Embryonic facial prominence (tissue), 1 donor: ENCODE results near the gene RASAL1.
"Not testable (repeated sequence)": the region's sequence is repeated elsewhere in the genome, so short reads cannot be mapped to it uniquely, and the experiment has no call there.

ENCODE experiments used
- DNase-seq: peaks from one replicate; pipeline ENCODE4 v3.0.0-alpha.2; 2016; ENCODE audit errors: extremely low spot score

RASAL1 gene

DNA sequence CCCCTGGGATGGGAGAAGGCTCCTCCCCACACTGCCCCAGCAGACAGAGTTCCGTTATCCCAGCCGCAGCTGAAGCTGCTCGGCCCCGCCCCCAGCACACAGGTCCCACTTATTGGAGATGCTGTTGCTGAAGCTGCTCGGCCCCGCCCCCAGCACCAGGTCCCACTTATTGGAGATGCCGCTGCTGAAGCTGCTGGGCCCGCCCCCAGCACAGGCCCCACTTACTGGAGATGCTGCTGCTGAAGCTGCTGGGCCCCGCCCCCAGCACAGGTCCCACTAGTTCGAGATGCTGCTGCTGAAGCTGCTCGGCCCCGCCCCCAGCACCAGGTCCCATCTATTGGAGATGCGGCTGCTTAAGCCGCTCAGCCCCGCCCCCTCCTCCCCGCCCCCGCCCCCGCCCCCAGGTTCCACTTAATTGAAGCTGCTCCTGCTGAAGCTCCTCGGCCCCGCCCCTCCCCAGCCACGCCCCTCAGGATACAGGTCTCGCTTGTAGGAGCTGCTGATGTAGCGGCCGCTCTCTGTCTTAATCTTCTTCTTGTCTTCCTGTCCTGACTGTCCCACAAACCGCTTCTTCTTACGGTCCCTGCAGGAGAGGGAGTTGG lies 26.0 kb upstream of the RASAL1 start:
- DNase-seq: no peak

DNA sequence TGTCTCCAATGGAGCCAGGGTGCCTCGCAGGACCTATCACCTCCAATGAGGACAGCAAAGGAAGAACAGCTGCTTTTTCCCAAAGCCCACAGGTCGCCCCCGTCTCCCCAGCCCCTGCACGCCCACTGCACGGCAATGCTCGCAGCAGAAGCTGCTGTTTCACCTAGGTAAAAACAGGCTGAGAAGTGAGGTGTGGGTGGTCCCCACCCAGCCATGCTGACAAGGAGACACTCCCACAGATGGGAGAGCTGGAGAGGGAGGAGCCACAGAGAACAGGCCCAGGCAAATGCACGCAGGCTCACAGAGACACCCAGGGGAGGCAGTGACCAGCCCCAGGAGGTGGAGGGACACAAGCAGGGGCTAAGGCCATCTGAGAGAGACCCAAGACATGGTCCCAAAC lies 24.4 kb upstream of the RASAL1 start:
- DNase-seq: no peak

DNA sequence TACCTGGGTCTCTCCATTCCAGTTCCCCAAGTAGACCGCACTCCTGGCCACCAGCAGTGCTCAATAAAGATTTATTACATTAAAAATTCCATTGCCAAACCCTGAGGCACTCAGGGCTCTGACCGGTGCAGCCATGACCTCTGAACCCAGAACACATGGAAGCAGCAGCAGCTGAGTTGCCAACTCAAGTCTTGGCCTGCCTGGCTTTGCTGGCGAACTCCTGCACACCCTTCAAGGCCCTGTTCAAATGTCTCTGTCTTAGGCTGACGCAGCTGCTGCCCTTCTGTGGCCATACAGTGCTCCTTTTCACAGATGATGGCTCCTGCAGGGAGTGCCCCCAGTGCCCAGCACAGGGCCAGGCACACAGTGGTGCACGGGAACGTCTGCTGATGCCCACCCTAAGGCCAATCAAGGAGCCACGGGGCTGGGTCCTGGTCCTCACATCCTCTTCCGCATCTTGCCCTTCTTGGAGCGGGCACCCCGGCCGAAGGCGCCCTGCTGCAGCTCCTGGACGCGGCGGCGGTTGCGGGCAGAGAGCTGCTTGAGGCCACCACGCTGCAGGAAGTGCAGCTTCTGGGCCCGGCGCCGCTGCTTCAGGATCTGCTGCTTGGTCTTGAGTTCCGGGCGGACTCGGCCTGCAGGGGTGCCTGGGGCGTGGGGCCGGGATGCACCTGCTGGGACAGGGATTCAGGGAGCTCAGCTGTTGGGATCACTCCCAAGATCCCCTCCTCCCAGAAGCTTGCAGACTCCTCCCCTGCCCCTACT lies 23.1 kb upstream of the RASAL1 start:
- no peak for DNase-seq

DNA sequence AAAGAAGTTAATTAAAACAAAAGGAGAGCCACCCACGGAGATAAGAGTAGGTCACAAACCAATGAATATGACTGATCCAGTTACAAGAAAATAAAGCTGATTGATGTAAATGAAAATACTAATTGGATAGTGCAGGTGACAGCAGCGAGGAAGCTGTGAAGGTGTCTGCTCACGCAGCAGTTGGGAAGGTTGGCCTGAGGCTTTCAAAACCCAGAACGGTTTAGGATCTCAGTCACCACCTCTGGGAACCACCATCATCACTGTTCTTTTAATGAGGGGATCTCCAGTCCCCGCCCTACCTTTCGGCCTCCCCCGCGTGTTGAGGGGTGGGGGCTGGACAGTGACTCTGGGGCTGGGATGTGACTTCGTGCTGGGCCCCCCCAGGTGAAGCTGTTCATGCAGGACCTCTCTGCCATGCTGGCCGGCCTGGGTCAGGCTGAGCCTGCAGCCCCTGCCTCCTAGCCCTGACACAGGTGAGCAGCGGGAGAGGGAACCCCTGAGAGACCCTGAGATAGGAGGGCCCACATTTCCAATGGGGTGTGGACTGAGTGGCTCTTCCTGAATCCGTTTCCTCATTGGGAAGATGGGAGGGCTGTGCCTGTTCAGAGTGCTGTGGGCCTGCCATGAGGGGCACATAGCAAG lies 21.8 kb upstream of the RASAL1 start:
- DNase-seq: no peak

DNA sequence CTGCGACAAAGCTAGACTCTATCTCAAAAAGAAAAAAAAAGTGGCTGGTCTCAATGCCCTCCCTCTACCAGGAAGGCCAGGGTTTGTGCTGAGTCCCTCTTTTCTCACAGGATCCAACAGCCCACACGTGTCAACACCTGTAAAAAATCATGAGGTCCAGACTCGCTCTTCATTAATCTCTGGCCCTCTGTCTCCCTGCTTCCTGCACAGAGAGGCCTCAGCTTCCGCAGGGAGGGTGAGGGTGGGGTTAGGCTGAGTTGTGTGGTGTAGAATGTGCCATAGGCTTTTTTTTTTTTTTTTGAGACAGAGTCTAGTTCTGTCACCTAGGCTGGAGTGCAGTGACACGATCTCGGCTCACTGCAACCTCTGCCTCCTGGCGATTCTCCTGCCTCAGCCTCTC lies 20.1 kb upstream of the RASAL1 start:
- no peak for DNase-seq

DNA sequence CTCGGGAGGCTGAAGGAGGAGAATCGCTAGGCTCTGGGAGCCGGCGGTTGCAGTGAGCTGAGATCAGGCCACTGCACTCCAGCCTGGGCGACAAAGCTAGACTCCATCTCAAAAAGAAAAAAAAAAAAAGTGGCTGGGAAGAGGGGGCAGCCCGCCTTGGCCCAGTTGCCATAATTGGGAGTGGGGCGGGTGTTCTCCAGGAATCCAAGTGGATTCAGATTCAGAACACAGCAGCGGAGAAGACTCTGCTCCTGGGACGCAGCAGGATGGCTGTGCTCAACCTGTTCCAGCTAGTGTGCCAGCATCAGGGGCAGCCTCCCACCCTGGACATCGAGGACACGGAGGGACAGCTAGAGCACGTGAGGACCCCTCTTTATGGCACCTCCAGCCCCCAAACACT lies 19.5 kb upstream of the RASAL1 start:
- no peak for DNase-seq

DNA sequence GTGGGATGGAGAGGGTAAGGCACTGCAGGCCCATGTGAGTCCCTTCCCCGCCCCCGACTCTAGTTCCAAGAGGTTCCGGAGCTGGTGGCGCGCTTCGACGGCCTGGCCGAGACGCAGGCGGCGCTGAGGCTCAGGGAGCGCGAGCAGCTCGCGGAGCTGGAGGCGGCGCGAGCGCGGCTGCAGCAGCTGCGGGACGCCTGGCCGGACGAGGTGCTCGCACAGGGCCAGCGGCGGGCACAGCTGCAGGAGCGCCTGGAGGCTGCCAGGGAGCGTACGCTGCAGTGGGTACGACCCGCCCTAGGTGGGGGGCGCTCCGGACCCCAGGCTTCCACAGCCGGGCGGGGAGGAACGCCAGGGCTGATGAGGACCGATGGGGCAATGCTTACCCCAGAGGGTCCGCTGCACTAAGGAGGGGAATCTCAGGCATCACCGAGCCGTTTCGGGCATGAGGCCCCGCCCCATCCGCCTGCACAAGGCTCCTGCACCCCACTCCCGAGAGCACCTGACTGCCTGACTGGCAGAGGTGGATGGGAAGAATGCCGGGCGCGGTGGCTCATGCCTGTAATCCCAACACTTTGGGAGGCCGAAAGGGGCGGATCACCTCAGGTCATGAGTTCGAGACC lies 18.9 kb upstream of the RASAL1 start:
- DNase-seq: no peak

DNA sequence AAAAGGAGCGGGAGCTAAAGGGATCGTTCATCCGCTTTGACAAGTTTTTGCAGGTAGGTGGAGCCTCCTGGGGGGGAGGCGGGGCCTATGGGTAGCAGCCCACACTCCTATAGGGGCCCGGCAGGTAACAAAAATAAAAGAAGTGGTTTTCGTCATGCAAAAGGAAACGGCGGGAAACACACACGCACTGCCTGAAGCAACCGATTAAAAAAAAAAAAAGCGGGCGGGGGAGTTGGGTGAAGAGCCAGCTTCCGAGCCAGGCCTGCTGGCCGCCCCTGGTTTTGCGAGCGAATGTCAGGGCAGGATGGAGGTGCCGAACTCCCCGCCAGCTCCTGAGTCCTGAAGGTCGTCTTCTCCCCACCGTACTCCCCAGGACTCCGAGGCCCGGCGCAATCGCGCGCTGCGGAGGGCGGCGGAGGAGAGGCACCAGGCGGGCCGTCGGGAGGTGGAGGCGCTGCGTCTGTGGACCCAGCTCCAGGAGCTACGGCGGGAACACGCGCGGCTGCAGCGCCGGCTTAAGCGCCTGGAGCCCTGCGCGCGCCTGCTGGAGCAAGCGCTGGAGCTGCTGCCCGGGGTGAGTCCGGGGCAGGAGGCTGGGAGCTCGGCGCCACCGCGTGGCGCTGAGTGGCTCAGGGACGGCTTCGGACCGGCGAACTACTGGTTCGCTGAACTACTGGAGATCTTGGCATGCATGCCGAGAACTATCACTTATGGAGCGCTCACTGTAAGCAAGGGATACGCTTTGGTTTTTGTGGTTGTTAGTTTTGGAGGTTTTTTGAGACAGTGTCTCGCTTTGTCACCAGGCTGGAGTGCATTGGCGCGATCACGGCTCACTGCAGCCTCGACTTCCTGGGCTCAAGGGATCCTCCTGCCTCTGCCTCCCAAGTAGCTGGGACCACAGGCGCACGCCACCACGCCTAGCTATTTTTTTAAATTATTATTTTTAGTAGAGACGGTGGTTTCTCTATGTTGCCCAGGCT lies 17.6 kb upstream of the RASAL1 start:
- DNase-seq: no peak

DNA sequence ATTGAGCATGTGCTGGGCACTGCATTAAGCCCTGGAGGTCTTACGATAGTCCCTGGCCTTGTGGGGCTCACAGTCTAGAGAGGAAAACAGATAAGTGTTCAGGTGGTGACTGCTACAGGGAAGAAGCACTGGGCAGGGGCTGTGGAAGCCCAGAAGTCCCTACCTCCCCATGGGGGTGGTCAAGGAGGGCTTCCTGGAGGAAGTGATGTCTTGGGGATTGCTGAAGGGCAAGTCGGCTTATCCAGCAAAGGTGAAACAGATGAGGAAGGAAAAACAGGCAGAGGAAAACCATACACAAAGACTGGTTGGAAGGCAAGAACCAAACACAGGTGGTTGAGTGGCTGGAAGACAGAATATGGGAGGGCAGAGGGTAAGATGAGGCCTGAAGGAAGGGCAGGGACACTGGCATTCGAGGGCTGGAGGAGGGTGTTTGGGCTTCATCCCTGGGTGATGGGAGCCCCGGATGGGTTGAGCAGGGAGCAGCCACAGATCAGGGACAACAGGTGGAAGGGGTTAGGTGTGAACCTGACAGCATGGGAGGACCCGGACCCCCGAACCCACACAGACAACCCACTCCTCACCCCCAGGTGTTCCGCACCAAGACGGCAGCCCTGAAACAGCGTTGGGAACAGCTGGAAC lies 16.8 kb upstream of the RASAL1 start:
- DNase-seq: no peak

DNA sequence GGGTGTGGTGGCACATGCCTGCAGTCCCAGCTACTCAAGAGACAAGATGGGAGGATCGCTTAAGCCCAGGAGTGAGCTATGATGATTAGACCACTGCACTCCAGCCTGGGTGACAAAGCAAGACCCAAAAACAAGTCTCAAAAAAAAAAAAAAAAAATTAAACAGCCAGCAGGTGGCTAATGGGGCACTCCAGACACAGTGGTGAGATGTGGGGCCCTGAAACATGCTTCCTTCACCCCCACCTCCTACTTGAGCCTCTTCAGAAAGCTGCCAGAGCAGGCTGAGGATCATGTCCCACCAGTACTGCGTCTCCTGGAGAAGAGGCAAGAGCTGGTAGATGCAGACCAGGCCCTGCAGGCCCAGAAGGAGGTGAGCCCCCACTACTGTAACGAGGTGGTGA lies 16.1 kb upstream of the RASAL1 start:
- no peak for DNase-seq

DNA sequence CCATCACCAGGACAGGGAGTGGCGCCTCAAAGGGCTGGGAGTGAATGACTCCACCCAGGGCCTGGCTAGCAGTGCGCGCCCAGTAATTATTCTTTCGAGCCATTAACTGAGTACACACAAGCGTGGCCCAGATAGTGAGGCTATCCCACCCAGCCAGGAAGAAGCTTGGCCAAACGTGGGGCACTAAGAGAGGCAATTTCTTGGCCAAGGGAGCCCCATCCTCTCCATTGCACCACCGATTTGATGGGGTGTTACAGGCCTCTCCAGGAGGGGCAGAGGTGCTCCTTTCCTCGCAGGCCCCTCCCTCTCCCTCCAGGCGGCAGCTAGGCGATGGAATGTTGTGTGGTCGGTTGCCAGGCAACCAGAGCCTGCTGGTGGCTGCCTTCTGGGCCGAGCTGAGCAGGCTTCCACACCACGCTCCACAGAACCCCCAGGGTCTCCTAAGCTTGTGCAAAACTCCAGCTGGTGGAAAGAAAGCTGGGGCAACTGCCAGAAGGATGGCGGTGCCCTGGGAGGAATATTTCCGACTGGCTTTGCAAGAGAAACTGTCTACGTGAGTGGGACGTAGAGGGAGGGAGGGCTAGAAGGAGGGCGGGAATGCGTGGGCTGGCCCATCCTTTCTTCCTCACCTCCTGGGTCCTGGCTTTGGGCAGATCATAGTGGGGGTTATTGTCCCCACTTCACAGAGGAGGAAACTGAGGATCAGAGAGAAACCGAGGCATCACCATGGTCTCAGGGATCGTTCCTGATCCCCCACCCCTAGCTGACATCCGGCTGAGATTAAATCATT lies 14.0 kb upstream of the RASAL1 start, which contains the start of gene CFAP73:
Gene CFAP73 (plus strand): TSS at position 364 of the 790 bp plus-strand sequence. CDS start 134 bp downstream, at position 498.
- peak; percentile 73 for DNase-seq

DNA sequence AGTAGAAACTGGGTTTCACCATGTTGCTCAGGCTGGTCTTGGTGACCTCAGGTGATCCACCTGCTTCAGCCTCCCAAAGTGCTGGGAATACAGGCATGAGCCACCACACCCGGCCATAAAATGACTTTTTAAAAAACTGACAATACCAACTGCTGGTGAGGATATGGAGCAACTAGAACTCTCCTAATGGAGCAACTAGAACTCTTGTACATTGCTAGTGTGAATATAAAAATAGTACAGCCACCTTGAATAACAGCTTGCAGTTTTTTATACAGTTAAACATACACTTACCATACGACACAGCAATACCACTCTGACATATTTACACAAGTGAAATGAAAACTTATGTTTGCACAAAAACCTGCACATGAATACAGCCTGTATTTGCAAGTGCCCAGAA lies 11.4 kb upstream of the RASAL1 start:
- DNase-seq: no peak

DNA sequence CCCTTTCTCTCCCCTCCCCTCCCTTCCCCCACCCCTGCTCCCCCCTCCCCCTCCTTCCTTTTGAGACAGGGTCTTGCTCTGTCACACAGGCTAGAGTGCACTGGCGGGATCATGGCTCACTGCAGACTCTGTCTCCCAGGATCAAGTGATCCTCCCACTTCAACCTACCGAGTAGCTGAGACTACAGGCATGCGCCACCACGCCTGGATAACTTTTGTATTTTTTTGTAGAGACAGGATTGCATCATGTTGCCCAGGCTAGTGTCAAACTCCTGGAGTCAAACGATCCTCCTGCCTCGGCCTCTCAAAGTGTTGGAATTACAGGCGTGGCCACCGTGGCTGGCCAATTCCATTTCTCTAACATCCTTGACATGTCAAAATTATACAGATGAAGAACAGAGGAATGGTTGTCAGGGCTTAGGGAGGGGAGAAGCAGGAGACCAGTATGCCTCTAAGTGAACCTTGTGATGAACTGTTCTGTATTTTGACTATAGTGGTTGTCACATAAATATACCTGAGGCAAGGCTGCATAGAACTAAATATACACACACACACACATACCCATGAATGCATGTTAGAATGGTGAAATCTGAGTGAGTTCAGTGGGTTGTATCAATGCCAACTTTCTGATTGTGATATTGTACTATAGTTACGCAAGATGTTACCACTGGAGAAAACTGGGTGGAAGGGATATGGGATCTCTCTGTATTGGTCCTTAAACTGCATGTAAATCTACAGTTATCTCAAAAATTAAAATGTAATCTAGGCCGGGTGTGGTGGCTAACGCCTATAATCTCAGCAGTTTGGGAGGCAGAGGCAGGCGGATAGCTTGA lies 10.4 kb upstream of the RASAL1 start:
- no peak for DNase-seq

DNA sequence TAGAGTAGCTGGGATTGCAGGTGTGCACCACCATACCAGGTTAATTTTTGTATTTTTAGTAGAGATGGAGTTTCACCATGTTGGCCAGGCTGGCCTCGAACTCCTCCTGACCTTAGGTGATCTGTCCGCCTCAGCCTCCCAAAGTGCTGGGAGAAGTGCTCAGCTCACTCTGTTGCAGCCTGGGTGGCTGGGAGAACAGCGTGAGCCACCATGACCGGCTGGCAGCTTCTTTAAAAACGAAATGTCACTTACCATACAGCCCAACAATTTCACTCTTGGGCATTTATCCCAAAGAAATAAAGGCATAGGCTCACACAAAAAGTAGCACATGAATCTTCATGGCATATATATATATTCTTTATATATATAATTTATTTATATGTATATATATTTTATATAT lies 9.2 kb upstream of the RASAL1 start:
- no peak for DNase-seq

DNA sequence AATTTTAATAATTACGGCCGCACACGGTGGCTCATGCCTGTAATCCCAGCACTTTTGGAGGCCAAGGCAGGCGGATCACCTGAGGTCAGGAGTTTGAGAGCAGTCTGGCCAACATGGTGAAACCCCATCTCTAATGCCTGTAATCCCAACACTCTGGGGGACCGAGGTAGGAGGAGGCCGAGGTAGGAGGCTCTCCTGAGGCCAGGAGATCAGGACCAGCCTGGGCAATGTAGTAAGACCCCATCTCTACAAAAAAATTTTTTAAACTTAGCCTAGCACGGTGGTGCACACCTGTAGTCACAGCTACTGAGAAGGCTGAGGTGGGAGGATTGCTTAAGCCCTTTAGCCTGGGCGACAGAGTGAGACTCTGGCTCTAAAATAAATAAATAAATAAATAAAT lies 8.4 kb upstream of the RASAL1 start:
- no peak for DNase-seq

DNA sequence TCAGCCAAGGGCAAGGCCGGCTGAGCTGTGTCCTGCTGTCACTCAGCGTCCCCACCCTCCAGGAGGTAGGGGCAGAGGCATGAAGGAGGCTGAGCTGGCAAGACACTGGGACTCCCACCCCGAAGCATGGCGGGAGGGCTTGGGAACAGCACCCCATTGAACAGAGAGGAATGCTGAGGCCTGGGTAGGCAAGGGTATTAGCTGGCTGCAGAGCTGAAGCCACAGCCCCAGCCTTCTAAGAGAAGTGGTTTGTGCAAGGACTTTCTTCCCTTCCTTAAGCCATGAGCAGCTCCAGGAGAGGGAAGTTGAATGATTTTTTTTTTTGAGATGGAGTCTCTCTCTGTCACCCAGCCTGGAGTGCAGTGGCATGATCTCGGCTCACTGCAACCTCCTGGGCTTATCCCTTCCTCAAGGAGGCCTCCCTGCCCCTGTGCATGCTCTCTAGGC lies 7.3 kb upstream of the RASAL1 start:
- no peak for DNase-seq

DNA sequence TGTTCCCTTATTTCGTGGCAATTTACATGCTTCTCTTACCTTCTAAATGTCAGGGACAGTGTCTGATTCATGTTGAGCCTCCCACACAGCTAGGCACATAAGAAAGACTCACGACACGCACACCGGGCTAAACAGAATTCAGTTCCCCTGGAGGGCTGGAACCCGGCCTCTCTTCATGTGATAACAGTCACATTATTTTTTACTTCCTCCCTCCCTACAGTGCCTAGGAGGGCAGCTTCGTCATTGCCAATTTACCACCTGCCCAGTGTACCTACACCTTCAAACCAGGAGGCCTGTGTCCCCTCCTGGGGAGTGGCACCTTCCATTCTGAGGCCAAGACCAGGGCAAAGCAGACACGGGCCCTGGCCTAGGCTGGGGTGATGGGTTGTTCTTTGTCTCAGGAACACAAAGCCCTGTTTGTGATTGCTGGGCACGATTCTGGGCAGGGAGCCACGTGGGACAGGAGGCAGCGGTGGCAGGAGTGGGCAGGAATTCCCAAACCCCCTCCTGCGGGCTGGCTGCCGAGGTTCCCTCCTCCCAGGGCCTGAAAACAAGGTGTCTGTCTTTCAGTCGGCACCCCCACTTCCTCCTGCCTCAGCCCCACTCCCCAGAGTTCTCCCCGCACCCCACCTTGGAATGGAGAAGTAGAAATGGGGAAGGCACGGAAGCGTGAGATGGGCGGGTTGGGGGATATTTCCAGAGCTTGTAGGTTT lies 6.8 kb upstream of the RASAL1 start:
- no peak for DNase-seq

DNA sequence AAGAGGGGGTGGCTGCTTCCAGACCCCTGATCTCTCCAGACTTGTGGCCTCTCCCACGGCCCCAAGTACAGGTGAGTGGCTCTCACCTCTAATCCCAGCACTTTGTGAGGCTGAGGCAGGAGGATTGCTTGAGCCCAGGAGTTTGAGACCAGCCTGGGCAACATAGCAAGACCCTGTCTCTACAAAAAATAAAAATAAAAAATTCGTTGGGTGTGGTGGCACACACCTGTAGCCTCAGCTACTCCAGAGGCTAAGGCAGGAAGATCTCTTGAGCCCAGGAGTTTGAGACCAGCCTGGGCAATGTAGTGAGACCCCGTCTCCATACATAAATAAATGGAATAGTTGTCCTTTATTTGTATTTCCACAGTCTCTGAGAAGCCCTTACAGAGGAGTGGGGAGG lies 6.2 kb upstream of the RASAL1 start:
- DNase-seq: not testable (repeated sequence)
